Muscle layer of colon (tissue), 2 donors: ENCODE results near the gene TAF10.

Experiments used
- H3K27ac ChIP-seq: one replicate; pipeline ENCODE4 v1.7.0; 2013; ENCODE audit warnings: low read depth, mild to moderate bottlenecking, low read length, moderate library complexity
- H3K27me3 ChIP-seq, 2 donors: one replicate each; pipeline ENCODE4 v1.7.0; 2013; ENCODE audit warnings: low read length in 2 of 2, mild to moderate bottlenecking in 2 of 2; ENCODE audit not compliant: insufficient read depth in 2 of 2, control insufficient read depth in 1 of 2
- H3K36me3 ChIP-seq: one replicate; pipeline ENCODE4 v1.7.0; 2013; ENCODE audit warnings: mild to moderate bottlenecking, low read length; ENCODE audit not compliant: insufficient read depth
- H3K4me1 ChIP-seq: one replicate; pipeline ENCODE4 v1.7.0; 2013; ENCODE audit warnings: mild to moderate bottlenecking, low read length; ENCODE audit not compliant: insufficient read depth
- H3K4me3 ChIP-seq, 2 donors: one replicate each; pipeline ENCODE4 v1.7.0; 2013; ENCODE audit warnings: low read length in 2 of 2, low read depth in 1 of 2, mild to moderate bottlenecking in 1 of 2, moderate library complexity in 1 of 2
- H3K9ac ChIP-seq: one replicate; pipeline ENCODE4 v1.7.0; 2013; ENCODE audit warnings: low read length
- H3K9me3 ChIP-seq: one replicate; pipeline ENCODE4 v1.7.0; 2013; ENCODE audit warnings: mild to moderate bottlenecking, low read length
- donor health status: abdominal sarcoma.
- donor health status: Adenocarcinoma of cecum.

The TAF10 gene

GRCh38 chr11:6653097-6653496 lies 41.1 kb upstream of the TAF10 start:
- Histone ChIP-seq H3K9me3 (no peaks in the 10 kb centered on the region), H3K36me3 (no peaks in the 10 kb centered on the region), H3K27me3 (no peaks in the 10 kb centered on the region), H3K4me1 (peaks cover 35% of the 10 kb centered on the region), H3K4me3 (no peak overlapping the region), H3K27ac (no peak overlapping the region), H3K9ac (no peak overlapping the region)

- H3K36me3 ChIP-seq = no peaks in the 10 kb centered on the region
- no peaks in the 10 kb centered on the region for H3K27me3 ChIP-seq
- no peak overlapping the region for H3K4me3 ChIP-seq
- H3K4me1 ChIP-seq = peaks cover 44% of the 10 kb centered on the region
- no peak overlapping the region for H3K9ac ChIP-seq
- H3K9me3 ChIP-seq = no peaks in the 10 kb centered on the region
- H3K27ac ChIP-seq = no peak overlapping the region
Observed at GRCh38 chr11:6652182-6652581, 40.2 kb upstream of the TAF10 start.

GRCh38 chr11:6650980-6651379 lies 39.0 kb upstream of the TAF10 start:
- Histone ChIP-seq H3K36me3 (no peaks in the 10 kb centered on the region), H3K27me3 (no peaks in the 10 kb centered on the region), H3K27ac (no peak overlapping the region), H3K9ac (no peak overlapping the region), H3K4me3 (no peak overlapping the region), H3K9me3 (no peaks in the 10 kb centered on the region), H3K4me1 (peaks cover 50% of the 10 kb centered on the region)

GRCh38 chr11:6650104-6650503 lies 38.1 kb upstream of the TAF10 start:
- no peak overlapping the region for H3K4me3 ChIP-seq
- H3K9me3 ChIP-seq = no peaks in the 10 kb centered on the region
- H3K4me1 ChIP-seq = peaks cover 59% of the 10 kb centered on the region

GRCh38 chr11:6648501-6648900 lies 36.5 kb upstream of the TAF10 start:
- peaks cover 46% of the 10 kb centered on the region for H3K4me1 ChIP-seq
- no peak overlapping the region for H3K4me3 ChIP-seq
- no peak overlapping the region for H3K27ac ChIP-seq
- no peak overlapping the region for H3K9ac ChIP-seq
- H3K9me3 ChIP-seq = no peaks in the 10 kb centered on the region
- H3K36me3 ChIP-seq = peaks cover 10% of the 10 kb centered on the region
- no peaks in the 10 kb centered on the region for H3K27me3 ChIP-seq

More at GRCh38 chr11:6650104-6650503, 38.1 kb upstream of the TAF10 start:
- Histone ChIP-seq H3K27ac (no peak overlapping the region), H3K36me3 (peaks cover 3% of the 10 kb centered on the region), H3K9ac (no peak overlapping the region), H3K27me3 (no peaks in the 10 kb centered on the region)

- no peak overlapping the region for H3K4me3 ChIP-seq
- H3K9me3 ChIP-seq = no peaks in the 10 kb centered on the region
- no peak overlapping the region for H3K9ac ChIP-seq
- H3K36me3 ChIP-seq = peaks cover 10% of the 10 kb centered on the region
- H3K27ac ChIP-seq = no peak overlapping the region
- H3K27me3 ChIP-seq = no peaks in the 10 kb centered on the region
- H3K4me1 ChIP-seq = peaks cover 46% of the 10 kb centered on the region
Observed at GRCh38 chr11:6647836-6648235, 35.8 kb upstream of the TAF10 start.

GRCh38 chr11:6646918-6647679 lies 35.1 kb upstream of the TAF10 start:
- H3K36me3 ChIP-seq = peaks cover 10% of the 10 kb centered on the region
- H3K27ac ChIP-seq = peak overlapping the region; percentile 57
- no peaks in the 10 kb centered on the region for H3K27me3 ChIP-seq
- H3K4me1 ChIP-seq = peaks cover 46% of the 10 kb centered on the region
- H3K9ac ChIP-seq = peak overlapping the region; percentile 5
- peak overlapping the region in 1 of 2 donors; percentile 46 for H3K4me3 ChIP-seq
- H3K9me3 ChIP-seq = no peaks in the 10 kb centered on the region

GRCh38 chr11:6646576-6646917 lies 34.5 kb upstream of the TAF10 start:
- Histone ChIP-seq H3K27ac (peak overlapping the region; percentile 57), H3K9ac (no peak overlapping the region), H3K36me3 (peaks cover 10% of the 10 kb centered on the region)

GRCh38 chr11:6646071-6646470 lies 34.1 kb upstream of the TAF10 start:
- no peak overlapping the region for H3K27ac ChIP-seq
- H3K27me3 ChIP-seq = no peaks in the 10 kb centered on the region
- peaks cover 11% of the 10 kb centered on the region for H3K36me3 ChIP-seq
- H3K9ac ChIP-seq = no peak overlapping the region
- H3K9me3 ChIP-seq = no peaks in the 10 kb centered on the region
- H3K4me3 ChIP-seq = peak overlapping the region in 1 of 2 donors; percentile 46
- peaks cover 44% of the 10 kb centered on the region for H3K4me1 ChIP-seq

More at GRCh38 chr11:6646576-6646917, 34.5 kb upstream of the TAF10 start:
- H3K4me1 ChIP-seq = peaks cover 44% of the 10 kb centered on the region
- peak overlapping the region in 1 of 2 donors; percentile 46 for H3K4me3 ChIP-seq
- H3K27me3 ChIP-seq = no peaks in the 10 kb centered on the region
- no peaks in the 10 kb centered on the region for H3K9me3 ChIP-seq

- H3K4me1 ChIP-seq = peaks cover 50% of the 10 kb centered on the region
Observed at GRCh38 chr11:6642957-6643356, 30.9 kb upstream of the TAF10 start.

GRCh38 chr11:6640985-6641701 lies 29.1 kb upstream of the TAF10 start:
- Histone ChIP-seq H3K27me3 (no peaks in the 10 kb centered on the region), H3K4me1 (peaks cover 50% of the 10 kb centered on the region), H3K4me3 (no peak overlapping the region), H3K36me3 (peaks cover 29% of the 10 kb centered on the region), H3K27ac (no peak overlapping the region), H3K9ac (no peak overlapping the region), H3K9me3 (no peaks in the 10 kb centered on the region)

More at GRCh38 chr11:6642957-6643356, 30.9 kb upstream of the TAF10 start:
- no peak overlapping the region for H3K4me3 ChIP-seq
- no peaks in the 10 kb centered on the region for H3K27me3 ChIP-seq
- H3K9me3 ChIP-seq = no peaks in the 10 kb centered on the region
- no peak overlapping the region for H3K9ac ChIP-seq
- H3K36me3 ChIP-seq = peaks cover 29% of the 10 kb centered on the region
- H3K27ac ChIP-seq = no peak overlapping the region
